ENCODE measurements around the gene DSN1.

Gene DSN1

DNA sequence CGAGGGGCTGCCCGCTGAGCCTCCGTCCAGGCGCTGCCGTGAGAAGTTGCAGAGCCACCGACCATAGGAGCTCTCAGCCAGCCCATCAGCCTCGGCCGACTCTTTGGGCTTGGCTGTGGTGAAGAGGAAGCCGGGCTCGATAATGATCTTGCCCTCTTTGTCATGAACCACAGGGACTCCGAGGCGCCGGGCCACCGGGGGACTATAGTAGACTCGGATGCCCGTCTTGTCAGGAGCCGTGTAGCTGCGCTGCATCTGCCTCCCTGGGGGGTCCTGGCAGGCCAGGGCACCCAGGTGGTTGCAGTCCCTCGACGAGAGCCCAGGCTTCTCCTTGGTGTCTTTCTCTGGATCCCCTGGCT is 20.5 kb upstream of the DSN1 start:
- DNase-seq, result no peak

DNA sequence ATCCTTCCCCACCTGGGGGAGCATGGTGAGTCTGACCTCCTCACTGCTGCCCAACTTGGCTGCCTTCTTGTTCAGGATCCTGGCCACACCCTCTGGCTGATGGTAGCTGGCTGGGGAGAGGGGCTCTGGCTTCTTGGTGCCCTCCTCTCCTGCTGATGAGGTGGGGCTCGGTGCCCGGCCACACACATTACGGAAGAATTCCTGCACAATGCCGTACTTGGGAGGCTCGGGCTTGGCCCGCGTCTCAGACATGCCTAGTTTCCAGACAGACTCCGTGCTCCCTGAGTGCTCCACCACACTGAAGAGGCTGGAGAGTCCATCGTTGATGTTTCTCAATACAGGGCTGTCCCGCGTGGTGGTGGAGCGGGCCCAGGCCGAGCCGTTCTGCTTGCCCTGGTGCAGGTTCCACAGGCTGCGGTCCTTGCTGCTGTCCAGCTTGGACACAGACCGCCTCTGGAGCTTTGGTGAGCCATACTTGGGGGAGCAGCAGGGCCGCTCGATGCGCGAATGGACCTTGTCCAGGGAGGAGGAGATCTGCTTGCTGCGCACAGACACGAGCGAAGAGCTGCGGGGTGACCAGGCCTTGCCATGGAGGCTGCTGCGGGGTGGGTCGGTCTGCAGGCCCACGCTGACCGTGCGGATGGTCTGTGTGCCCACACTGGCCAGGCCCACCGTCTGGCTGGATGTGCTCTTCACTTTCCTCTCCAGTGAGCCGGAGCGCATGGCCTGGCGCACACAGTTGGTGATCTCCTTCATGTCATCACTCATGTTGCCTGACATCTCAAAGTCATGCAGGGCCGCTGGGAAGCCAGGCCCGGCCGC is 19.9 kb upstream of the DSN1 start:
- DNase-seq, result no peak

GRCh38 chr20:36792422-36792821 is 18.9 kb upstream of the DSN1 start:
- peak; percentile 67 for DNase-seq

- no peak for DNase-seq
Measured at GRCh38 chr20:36791862-36792261, 18.3 kb upstream of the DSN1 start.

DNA sequence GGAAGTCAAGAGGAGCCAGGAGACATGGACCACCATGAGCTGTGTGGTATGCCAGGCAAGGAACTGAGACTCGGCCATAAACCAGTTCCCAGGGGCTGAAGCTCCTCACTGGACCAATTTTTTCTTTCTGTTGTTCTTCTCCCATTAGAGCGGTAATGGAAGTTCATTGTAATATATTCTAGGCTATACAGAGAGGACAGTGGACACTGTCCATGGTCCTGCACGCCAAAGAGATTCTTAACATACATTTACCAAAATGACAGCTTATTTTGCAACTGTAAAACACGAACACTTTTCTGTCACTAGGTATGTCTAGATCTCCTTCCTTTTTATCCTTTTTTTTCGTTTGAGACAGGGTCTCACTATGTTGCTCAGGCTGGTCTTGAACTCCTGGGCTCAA is 13.1 kb upstream of the DSN1 start:
- no peak for DNase-seq

DNA sequence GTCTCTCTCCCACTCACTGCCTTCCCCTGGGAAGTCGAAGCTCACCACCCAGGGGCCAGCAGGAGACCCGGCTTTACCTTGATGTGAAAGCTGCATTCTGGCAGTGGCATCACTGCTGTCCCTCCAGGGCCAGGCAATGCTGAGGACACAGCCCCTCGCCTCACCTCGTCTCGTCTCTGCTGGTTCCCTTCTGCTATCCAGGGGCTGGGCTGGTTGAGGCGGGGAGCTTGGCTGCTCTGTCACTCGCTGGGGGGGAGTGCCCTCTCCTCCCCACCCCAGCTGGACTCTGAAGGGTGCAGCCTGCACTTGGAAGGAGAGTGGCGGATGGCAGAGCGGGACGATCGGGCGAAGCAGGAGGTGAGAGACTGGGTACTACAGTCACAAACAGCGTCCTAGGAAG is 12.7 kb upstream of the DSN1 start:
- DNase-seq, result no peak

GRCh38 chr20:36785308-36785707 is 11.7 kb upstream of the DSN1 start:
- no peak for DNase-seq

DNA sequence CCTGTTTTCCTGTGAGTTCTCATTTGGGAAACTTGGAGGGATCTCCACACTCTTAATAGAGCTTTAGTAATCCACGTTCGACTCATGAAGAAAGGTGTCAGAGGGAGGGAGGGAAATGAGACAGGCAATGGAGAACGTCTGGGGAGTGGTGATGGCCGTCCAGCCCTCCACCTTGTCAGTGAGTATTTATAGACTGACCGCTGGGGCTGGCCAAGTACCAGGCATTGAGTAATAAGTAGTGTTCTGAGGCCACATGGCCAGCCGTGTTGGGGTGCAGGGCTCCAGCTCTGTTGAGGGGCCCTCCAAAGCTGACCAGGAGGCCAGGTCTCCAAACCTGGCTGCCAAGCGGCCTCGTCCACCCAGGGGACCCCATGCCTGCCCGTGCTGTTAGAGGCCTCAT is 11.3 kb upstream of the DSN1 start:
- no peak for DNase-seq

DNA sequence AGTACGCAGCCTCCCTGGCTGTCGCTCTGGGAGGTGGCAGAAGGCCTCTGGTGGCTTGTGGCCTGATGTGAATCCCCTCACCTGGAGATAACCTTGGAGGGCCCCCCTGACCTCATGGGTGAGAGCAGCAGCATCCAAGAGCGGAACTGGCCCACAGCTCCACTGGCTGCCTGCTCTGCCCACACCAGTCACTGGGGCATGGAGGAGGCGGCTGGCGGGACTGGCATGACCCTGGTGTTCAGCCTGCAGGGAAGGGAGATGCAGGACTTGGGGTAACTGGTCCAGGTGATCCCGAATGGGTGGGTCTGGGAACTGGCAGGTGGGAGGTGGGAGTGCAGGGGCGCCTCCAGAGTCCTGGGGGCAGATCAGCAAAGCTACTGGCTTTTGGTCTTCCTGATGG is 10.6 kb upstream of the DSN1 start:
- no peak for DNase-seq

- DNase-seq, result no peak
Measured at GRCh38 chr20:36779656-36780025, 6.1 kb upstream of the DSN1 start.

- no peak for DNase-seq
Measured at GRCh38 chr20:36778831-36779655, 5.5 kb upstream of the DSN1 start.

- DNase-seq, result no peak
Measured at GRCh38 chr20:36777576-36777975, 4.0 kb upstream of the DSN1 start.

DNA sequence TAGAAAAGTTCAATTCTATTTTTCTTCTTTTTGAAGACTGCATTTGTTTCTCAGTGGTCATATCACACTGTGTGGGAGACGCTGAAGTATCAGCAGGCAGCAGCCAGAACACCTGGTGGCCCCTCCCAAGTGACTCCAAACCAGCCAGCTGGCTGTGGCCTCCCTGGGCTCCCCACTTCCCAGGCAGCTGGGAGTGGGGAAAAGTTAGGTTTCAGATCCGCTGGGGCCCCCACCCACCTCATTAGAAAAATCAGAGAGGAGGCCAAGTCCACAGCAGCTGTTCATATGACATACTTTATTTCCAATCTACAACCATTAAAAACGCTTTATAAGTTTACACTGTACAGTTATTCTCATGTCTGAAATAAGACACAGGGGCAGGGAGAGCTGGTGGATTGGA is 3.6 kb upstream of the DSN1 start:
- DNase-seq, result no peak

GRCh38 chr20:36775826-36776225 is 2.3 kb upstream of the DSN1 start:
- DNase-seq, result no peak

DNA sequence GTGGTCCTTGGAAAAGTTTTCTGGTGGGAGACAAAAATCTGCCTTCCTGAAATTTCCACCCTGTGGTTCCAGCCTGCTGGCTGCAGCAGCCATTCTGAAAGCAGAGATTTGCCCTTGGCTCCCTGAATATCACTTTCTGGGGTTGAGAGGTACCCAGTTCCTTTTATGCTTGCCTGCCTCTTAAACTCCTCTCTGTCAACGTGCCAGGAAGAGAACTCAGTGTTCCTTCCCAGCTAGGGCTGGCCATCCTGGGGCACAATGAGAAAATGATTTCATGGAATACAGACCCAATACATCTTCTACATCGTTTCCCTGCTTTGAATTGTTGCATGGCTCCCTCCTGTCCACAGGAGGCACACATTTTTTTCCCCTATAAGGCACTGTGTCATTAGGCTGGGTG is 1.6 kb upstream of the DSN1 start:
- no peak for DNase-seq

DNA sequence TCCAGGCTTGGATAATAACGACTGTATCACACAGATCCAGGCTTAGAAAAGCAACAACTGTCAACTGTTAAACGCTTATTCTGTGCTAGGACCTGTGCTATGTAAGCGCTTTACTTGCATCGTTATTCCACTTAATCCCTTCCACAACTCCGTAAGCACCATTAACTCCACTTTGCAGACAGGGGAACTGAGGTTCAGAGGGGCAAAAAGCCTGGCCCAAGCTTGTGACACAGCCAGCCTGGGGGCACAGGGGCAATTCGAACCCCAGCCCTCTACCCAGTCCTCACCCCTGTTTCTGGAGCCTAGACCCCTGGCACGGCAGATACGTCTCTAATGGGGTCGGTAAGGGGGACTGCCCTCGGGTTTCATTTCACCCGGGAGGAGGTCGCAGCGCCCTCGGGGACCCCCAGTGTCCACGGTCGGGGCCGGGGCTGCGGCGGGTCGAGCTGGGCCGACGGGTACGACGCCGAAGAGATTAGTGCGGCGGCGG is 411 bp downstream of the DSN1 start:
- DNase-seq, result no peak

GRCh38 chr20:36770680-36771079 is 2.9 kb downstream of the DSN1 start:
- DNase-seq, result no peak

GRCh38 chr20:36768768-36769430 is 4.7 kb downstream of the DSN1 start:
- DNase-seq, result no peak

- DNase-seq, result no peak
Measured at GRCh38 chr20:36761125-36761524, 12.4 kb downstream of the DSN1 start.

GRCh38 chr20:36760647-36761046 is 12.9 kb downstream of the DSN1 start:
- DNase-seq, result no peak

DNA sequence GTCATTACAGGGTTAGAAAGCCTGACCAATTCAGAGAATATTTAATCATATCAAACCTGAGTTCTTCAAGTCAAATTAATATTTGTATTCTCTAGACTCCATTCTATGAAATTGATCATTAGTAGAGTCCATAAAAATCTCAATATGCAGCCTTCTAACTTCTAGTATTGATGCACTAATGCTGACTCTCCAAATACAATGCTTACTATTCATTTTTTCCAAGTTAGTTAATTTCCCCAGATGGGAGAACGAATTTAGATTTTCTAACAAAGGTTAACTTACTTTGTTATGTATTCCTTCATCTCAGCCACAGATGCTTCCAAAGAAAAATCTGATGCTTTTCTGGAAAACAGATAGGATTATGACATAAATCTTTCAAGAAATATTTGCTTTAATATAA is 15.3 kb downstream of the DSN1 start:
- no peak for DNase-seq

GRCh38 chr20:36756496-36756895 is 17.1 kb downstream of the DSN1 start:
- DNase-seq, result no peak

DNA sequence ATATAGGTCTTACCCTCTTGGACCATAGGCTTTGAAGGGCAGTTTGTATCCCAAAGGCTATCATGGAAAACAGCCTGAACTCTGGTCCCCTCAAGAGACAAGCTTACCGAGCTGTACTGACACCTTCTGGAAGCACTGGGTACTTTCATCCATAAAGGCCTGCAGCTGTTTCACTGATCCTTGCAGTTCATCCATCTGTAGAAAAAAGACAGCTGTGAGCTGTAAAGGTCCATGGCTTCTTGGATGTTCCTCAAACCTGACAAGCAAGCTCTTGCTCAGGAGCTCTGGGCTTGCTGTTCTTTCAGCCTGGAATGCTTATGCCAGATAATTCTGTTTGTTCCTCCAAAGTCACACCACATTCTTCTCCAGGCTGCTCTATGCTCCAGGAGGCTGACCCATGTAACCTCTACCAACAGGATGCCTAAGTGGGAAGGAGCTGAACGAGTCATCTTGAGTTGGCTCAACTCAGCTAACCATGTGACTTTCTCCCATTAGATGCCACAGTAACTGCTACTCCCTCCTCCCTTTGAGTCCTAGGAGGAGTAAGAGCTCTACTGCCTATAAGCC is 18.8 kb downstream of the DSN1 start:
- peak; percentile 46 for DNase-seq
